GM19035 (cell line): ENCODE data around the gene AKT1.
A peak's percentile ranks its signal among the peaks of the same experiment; 100 is the strongest.

Experiments
- ATAC-seq: cut with Tn5 transposase; IDR thresholded peaks from one replicate; pipeline ENCODE4 v1.9.1; 2021; ENCODE audit not compliant: unreplicated experiment

The AKT1 gene

DNA sequence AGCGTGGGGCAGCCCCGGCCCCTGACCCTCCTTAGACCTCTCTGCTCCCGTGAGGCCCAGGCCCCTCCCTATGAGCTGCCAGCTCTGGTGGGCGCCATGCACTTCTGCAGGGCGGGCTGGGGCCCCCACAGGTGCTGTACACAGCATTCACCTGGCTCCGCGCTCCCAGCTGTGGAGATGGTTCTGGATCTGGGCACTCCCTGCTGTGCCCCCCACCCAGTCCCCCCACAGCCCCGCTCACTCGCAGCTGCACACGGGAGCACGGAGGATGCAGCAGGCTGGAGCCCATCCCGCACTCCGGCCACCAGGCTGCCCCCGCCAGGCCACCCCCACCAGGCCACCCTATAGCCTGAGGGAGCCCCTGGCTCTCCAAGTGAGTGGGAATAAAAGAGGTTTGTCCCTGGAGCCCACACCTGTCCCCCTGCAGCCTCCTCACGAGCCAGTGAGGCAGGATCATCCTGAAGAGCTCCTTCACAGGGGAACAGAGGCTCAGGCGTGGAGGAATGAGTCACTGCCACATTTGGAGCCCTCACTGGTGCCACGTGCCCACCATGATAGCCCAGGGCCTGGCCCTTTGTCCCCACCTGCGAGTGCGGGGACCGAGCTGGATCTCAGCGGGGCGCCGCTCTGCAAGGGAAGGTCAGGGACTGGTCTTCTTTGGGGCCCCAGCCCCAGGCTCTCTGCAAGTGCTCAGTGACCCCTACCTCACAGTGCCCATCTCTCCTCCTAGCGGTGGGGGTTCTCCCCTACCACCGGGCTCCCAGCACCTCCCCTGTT lies 69.6 kb downstream of the AKT1 start:
- no peak for ATAC-seq

DNA sequence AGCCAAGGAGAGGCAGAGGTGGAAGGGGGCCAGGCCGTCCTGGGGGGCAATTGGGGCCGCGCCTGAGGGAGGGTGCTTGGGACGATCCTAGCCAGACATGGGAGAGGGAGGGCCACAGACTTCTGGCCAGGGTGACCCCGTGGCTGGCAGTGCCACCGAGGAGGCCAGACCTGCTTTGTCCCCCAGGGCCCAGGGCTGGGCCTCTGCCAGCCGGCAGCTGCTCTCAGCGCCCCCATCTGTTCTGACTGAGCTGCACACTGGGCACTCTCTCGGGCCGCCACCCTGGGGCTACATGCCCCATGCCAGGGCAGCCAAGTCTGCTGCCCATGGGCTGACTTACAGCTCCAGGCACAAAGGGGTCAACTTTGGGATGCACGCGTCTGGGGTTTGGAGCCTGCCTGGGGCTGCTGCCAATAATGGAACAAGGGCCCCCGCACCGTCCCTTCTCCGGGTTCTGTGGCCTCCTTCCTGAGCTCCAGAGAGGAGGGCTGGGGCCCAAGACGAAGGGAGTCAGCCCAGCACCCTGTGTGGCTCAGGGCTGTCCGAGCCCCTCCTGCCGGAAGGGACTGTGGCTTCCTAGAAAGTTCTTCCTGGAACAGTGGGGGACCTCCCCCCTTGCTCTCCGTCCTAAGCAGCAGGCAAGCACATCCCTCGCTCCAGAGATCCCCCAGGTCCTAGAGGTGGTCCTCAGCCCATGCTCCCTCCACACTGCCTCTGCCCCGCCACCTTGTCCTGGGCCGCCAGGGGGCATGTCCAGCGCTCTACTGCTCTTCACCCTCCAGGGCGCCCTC lies 70.4 kb downstream of the AKT1 start:
- no peak for ATAC-seq

DNA sequence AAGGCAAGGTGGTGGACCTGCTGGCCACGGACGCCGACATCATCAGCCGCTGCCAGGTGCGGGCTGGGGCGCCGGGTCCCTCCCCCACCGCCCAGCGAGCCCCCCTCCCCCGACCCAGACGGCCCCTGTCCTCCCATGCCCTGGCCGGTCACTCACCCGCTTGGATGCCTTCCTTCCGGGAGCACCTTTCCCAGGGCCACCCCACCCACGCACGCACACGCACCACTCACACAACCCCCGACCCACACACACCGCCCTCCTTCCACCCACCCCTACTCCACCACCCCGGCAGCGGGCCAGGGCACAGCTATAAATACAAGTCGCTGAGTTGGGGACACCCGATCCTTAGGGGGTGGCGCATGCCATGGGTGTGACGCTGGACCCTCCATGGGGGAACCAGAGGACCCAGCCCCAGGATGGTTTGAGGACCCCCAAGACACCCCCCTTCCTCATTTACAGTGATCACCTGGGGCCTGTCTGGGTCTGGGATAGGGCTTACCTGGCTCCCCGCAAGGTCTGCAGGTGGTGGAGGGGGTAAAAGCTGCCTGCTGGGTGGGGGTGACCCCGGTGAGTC lies 71.1 kb downstream of the AKT1 start:
- ATAC-seq = no peak

DNA sequence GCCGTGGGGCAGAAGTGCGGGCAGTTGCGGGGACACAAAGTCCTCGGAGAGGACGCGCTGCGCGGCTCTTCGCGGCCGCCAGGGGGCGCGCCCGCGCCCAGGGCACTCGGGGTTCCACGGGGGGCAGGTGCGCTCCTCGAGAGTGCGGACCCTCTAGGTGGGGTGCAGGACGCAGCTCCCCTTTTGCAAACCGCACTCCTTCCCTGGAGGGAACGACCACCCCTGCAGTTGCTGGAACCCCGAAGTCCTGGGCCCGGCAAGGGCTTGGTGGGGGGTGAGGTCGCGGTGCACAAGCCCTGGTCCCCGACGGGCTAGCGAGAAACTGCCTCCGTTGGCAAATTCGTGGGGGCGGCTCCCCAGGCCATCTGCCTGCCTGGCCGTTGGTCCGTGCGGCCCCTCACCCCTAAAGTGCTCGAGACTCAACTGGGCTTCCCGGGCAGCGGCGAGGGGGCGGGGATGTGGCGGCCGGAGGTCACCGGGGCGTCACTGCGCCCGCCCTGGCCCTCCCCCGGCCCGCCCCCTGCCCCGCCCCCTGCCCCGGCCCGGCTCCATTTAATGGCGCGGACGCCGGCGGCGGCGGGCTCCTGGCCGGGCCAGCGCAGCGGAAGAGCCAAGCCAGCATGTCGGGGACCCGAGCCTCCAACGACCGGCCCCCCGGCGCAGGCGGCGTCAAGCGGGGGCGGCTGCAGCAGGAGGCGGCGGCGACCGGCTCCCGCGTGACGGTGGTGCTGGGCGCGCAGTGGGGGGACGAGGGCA lies 71.7 kb downstream of the AKT1 start, which contains the start of gene ADSS1:
Gene ADSS1, plus strand, starts transcription at position 579 of the 756 bp plus-strand sequence. Its CDS starts 42 bp downstream, at position 621.
- peak; percentile 68 for ATAC-seq

DNA sequence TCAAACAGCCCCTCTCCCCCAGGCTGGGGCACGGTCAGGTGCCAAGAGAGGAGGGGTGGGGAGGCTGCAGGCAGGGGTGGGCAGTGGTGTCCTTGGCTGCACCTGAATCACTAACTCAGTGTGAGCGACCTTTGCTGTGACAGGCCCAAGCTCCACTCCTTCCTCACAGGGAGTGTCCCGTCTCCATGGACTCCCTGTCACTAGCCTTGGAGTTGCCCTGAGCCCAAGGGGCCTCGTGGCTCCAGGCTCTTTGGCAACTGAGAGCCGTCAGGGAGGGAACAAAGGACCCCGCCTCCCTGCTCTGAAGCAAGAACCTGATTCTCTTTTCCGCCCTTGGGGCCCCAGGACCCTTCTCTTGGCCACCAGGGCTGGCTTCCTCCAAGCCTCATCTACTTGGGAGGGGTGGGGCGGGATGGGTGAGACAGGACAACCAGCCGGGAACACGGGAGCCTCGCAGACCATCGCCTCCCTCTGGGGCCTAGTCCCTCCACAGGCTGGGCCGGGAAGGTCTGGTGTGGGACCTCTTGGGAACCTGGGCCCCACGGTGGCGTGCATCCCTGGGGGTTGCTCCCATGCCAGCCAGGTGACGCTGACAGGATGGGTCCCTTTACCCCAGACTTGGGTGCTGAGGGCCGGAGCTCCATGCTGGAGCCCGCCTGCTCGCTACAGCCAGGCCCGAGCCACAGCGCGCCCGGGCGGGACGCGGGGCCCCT lies 72.5 kb downstream of the AKT1 start:
- ATAC-seq = no peak

DNA sequence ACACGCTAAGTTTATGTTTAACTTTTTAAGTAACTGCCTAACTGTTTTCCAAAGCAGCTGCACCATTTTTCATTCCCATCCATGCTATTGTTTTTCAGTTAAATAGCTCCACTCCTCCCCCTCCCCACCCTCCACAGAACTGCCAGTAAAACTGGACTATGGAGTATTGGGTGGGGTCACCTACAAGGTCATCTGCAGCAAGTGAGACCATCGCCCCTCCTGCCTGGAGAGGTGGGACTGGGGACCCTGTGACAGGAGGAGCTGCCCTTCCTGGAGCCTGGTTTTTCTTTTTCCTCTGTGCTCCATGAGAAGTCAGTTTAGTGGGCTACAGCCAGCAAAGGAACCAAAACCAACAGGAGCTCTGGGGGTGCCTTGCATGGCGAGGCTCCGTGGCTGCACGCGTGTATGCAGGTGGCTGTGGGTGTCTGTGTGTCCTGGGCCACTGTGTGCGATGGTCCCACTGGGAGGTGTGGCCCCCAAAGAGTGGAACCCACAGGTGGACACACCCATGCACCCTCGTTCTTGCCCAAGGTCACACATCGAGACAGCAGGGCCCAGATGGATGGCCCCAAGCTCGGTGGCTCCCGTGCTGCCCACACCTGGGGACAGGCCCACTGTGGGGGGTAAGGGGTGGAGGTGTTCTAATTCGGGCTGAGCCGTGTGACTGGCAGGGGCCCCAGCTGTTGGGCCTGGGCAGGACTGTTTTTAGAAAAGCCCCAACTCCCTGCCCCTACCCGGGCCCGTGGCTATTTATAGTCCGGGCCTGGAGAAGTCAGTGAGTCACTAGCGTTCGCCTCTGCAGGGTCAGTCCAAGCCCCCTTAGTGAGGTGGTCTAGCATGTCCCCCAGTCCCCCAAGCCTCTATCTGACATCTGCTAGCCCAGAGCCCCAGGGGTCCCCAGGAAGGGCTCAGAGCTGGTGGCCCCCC lies 73.8 kb downstream of the AKT1 start:
- no peak for ATAC-seq
